WTC11 (cell line): ENCODE data around the gene CNOT1. TPM values are rescaled to one million over a fixed set of nuclear protein-coding genes. Genes with fewer than 3 reads are reported as not detected.

Experiments used
- ATAC-seq: fragments of 200-7000 bp; cut with Tn5 transposase; 2 replicates; pipeline ENCODE4 v1.10.0; 2021; ENCODE audit warnings: mild to moderate bottlenecking, moderate library complexity
- CTCF ChIA-PET: fragments of 300-600 bp; sonication (Branson Sonifier 250); formaldehyde crosslinking; loops from one replicate; lab custom pipeline; 2021; ENCODE audit warnings: antibody characterized with exemption; lab: Charles Lee
- POLR2A ChIA-PET: fragments of 350-600 bp; sonication (Branson Sonifier 250); formaldehyde crosslinking; loops from one replicate; lab custom pipeline; 2021; ENCODE audit warnings: antibody characterized with exemption; lab: Charles Lee
- DNase-seq: peaks from one replicate; pipeline ENCODE4 v3.0.0; 2021; ENCODE audit warnings: low spot score
- H3K27ac Mint-ChIP-seq: 2 replicates; pipeline ENCODE4 v1.8.0; 2021; ENCODE audit warnings: mixed read lengths
- H3K27me3 Mint-ChIP-seq: 2 replicates; pipeline ENCODE4 v1.8.0; 2021; ENCODE audit warnings: low read depth, mild to moderate bottlenecking, moderate library complexity, mixed read lengths
- H3K36me3 Mint-ChIP-seq: 2 replicates; pipeline ENCODE4 v1.8.0; 2021; ENCODE audit warnings: mixed read lengths
- H3K4me1 Mint-ChIP-seq: 2 replicates; pipeline ENCODE4 v1.8.0; 2022; ENCODE audit warnings: mixed read lengths
- H3K4me3 Mint-ChIP-seq: 2 replicates; pipeline ENCODE4 v1.8.0; 2021; ENCODE audit warnings: mild to moderate bottlenecking, moderate library complexity, mixed read lengths
- H3K9me3 Mint-ChIP-seq: 2 replicates; pipeline ENCODE4 v1.8.0; 2021; ENCODE audit warnings: mixed read lengths
- FOXK1 ChIP-seq: sonication (generic); formaldehyde crosslinking; IDR thresholded peaks from 2 replicates; pipeline ENCODE4 v1.8.0; 2022; ENCODE audit warnings: mild to moderate bottlenecking, moderate library complexity, missing genetic modification reagents
- FOXP1 ChIP-seq: sonication (generic); formaldehyde crosslinking; IDR thresholded peaks from 2 replicates; pipeline ENCODE4 v1.8.0; 2022; ENCODE audit warnings: missing genetic modification reagents, mild to moderate bottlenecking, moderate library complexity, borderline replicate concordance
- GTF2I ChIP-seq: fragments of 250-450 bp; sonication (Bioruptor Pico); conservative IDR thresholded peaks from 2 replicates; pipeline ENCODE4 v1.4.0; 2021; ENCODE audit warnings: mild to moderate bottlenecking
- IRF2 ChIP-seq: sonication (generic); formaldehyde crosslinking; IDR thresholded peaks from 2 replicates; pipeline ENCODE4 v1.8.0; 2022; ENCODE audit warnings: low read depth, missing genetic modification reagents, borderline replicate concordance
- JAZF1 ChIP-seq: fragments of 250-450 bp; sonication (Bioruptor Pico); IDR thresholded peaks from 2 replicates; pipeline ENCODE4 v1.9.0; 2021; ENCODE audit warnings: moderate library complexity, mild to moderate bottlenecking, inconsistent platforms
- NFATC4 ChIP-seq: fragments of 250-450 bp; sonication (Bioruptor Pico); IDR thresholded peaks from 2 replicates; pipeline ENCODE4 v1.9.0; 2021; ENCODE audit warnings: mild to moderate bottlenecking
- OVOL2 ChIP-seq: fragments of 250-450 bp; sonication (Bioruptor Pico); IDR thresholded peaks from 2 replicates; pipeline ENCODE4 v1.9.0; 2021; ENCODE audit warnings: mild to moderate bottlenecking, borderline replicate concordance
- RELA ChIP-seq: sonication (generic); formaldehyde crosslinking; IDR thresholded peaks from 2 replicates; pipeline ENCODE4 v1.8.1; 2022; ENCODE audit warnings: missing genetic modification reagents, mild to moderate bottlenecking, borderline replicate concordance
- TCF7 ChIP-seq: sonication (generic); formaldehyde crosslinking; IDR thresholded peaks from 2 replicates; pipeline ENCODE4 v1.8.0; 2022; ENCODE audit warnings: mild to moderate bottlenecking, low read depth, missing genetic modification reagents, moderate library complexity
- total RNA-seq: library from RNA; stranded (reverse); gene quantifications from 3 replicates; pipeline ENCODE4 v1.2.3, GENCODE V29; 2021
- TF ChIP-seq, protein P1 (sequence below): sonication (generic); formaldehyde crosslinking; IDR thresholded peaks from 2 replicates; pipeline ENCODE4 v1.8.1; 2022; ENCODE audit warnings: low read depth, mild to moderate bottlenecking, moderate library complexity, missing genetic modification reagents, borderline replicate concordance
- TF ChIP-seq, protein P2 (sequence below): sonication (generic); formaldehyde crosslinking; IDR thresholded peaks from 2 replicates; pipeline ENCODE4 v1.8.1; 2022; ENCODE audit warnings: missing genetic modification reagents, borderline replicate concordance
- TF ChIP-seq, protein P3 (sequence below): sonication (generic); formaldehyde crosslinking; IDR thresholded peaks from 2 replicates; pipeline ENCODE4 v1.8.1; 2022; ENCODE audit warnings: mild to moderate bottlenecking, missing genetic modification reagents, moderate library complexity, borderline replicate concordance
- TF ChIP-seq, protein P4 (sequence below): fragments of 250-450 bp; sonication (Bioruptor Pico); conservative IDR thresholded peaks from 2 replicates; pipeline ENCODE4 v1.9.0; 2021; ENCODE audit warnings: mild to moderate bottlenecking
- TF ChIP-seq, protein P5 (sequence below): sonication (generic); formaldehyde crosslinking; IDR thresholded peaks from 2 replicates; pipeline ENCODE4 v1.8.1; 2023; ENCODE audit warnings: mild to moderate bottlenecking, missing genetic modification reagents
- TF ChIP-seq, protein P6 (sequence below): sonication (generic); formaldehyde crosslinking; conservative IDR thresholded peaks from 2 replicates; pipeline ENCODE4 v1.8.1; 2023; ENCODE audit warnings: mild to moderate bottlenecking, low read depth, missing genetic modification reagents, moderate library complexity
- TF ChIP-seq, protein P7 (sequence below): fragments of 250-450 bp; sonication (Bioruptor Pico); IDR thresholded peaks from 2 replicates; pipeline ENCODE4 v1.9.0; 2021; ENCODE audit warnings: mild to moderate bottlenecking
- TF ChIP-seq, protein P8 (sequence below): sonication (generic); formaldehyde crosslinking; IDR thresholded peaks from 2 replicates; pipeline ENCODE4 v1.8.1; 2023; ENCODE audit warnings: mild to moderate bottlenecking, missing genetic modification reagents
- TF ChIP-seq, protein P9 (sequence below): sonication (generic); formaldehyde crosslinking; IDR thresholded peaks from 2 replicates; pipeline ENCODE4 v1.8.1; 2022; ENCODE audit warnings: low read depth, missing genetic modification reagents, borderline replicate concordance

Gene CNOT1
- total RNA-seq, 1 experiment from 2014 or later: 314 TPM

DNA sequence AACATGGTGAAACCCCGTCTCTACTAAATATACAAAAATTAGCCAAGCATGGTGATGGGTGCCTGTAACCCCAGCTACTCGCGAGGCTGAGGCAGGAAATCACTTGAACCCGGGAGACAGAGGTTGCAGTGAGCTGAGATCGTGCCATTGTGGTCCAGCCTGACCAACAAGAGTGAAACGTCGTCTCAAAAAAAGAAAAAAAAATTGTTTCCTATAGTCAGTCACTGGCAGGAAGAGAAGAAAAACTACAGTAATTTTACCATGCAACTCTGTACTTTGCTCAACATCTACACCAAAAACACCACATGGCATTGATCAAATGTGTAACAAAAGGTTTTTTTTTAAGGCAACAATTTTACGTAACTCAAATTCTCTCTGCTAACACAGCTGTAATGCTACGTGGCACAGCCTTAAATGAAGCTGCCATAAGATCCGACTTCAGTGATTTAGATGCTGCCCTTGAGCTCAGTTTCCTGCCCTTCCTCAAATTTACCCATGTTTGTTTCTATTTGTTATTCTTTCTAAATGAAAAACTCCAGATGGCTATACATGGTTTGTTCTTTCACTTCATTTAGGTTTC lies 40.2 kb downstream of the CNOT1 start:
- POLR2A ChIA-PET: no interaction called here

DNA sequence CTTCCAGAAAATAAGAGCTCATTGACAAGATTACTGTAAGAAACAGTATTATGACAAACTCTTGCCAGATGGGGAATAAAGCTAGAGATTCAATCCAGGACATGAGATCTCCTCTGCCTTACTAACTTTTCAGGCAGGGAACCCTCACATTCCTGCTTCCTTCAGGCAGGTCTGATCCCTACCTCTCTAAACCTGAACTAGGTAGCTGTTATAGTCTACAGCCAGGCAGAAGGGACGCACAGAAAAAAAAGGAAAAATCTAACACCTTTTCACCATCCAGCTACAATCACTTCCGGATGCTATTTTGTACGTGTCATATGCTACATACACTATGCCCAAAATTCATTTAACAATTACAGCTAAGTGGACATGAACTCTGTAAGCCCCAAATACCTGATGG lies 41.2 kb downstream of the CNOT1 start:
- CTCF ChIA-PET: interaction anchor here (1.1 kb wide), 1 partner anchor 73 kb away, joined by 3 read pairs; no protein-coding TSS in a partner anchor
- DNase-seq (no peak), ATAC-seq (no peak)
- peaks cover 9% of the 10 kb centered on the region for H3K9me3 Mint-ChIP-seq
- POLR2A ChIA-PET: no interaction called here
- H3K4me3 Mint-ChIP-seq: no peak overlapping the region
- H3K36me3 Mint-ChIP-seq: peaks cover 72% of the 10 kb centered on the region
- H3K27ac Mint-ChIP-seq: no peak overlapping the region
- no peaks in the 10 kb centered on the region for H3K27me3 Mint-ChIP-seq
- H3K4me1 Mint-ChIP-seq: no peaks in the 10 kb centered on the region
- TF ChIP-seq, protein P1, sequence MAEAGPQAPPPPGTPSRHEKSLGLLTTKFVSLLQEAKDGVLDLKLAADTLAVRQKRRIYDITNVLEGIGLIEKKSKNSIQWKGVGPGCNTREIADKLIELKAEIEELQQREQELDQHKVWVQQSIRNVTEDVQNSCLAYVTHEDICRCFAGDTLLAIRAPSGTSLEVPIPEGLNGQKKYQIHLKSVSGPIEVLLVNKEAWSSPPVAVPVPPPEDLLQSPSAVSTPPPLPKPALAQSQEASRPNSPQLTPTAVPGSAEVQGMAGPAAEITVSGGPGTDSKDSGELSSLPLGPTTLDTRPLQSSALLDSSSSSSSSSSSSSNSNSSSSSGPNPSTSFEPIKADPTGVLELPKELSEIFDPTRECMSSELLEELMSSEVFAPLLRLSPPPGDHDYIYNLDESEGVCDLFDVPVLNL: no peak
- TF ChIP-seq, protein P2, sequence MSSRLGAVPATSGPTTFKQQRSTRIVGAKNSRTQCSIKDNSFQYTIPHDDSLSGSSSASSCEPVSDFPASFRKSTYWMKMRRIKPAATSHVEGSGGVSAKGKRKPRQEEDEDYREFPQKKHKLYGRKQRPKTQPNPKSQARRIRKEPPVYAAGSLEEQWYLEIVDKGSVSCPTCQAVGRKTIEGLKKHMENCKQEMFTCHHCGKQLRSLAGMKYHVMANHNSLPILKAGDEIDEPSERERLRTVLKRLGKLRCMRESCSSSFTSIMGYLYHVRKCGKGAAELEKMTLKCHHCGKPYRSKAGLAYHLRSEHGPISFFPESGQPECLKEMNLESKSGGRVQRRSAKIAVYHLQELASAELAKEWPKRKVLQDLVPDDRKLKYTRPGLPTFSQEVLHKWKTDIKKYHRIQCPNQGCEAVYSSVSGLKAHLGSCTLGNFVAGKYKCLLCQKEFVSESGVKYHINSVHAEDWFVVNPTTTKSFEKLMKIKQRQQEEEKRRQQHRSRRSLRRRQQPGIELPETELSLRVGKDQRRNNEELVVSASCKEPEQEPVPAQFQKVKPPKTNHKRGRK (CRISPR knock-in tag): no peak
- TF ChIP-seq RELA (CRISPR knock-in tag) (no peak), FOXK1 (CRISPR knock-in tag) (no peak), GTF2I (no peak), IRF2 (CRISPR knock-in tag) (no peak), OVOL2 (CRISPR knock-in tag) (no peak), NFATC4 (CRISPR knock-in tag) (no peak)
- TF ChIP-seq, protein P3, sequence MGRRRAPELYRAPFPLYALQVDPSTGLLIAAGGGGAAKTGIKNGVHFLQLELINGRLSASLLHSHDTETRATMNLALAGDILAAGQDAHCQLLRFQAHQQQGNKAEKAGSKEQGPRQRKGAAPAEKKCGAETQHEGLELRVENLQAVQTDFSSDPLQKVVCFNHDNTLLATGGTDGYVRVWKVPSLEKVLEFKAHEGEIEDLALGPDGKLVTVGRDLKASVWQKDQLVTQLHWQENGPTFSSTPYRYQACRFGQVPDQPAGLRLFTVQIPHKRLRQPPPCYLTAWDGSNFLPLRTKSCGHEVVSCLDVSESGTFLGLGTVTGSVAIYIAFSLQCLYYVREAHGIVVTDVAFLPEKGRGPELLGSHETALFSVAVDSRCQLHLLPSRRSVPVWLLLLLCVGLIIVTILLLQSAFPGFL (CRISPR knock-in tag): no peak
- TF ChIP-seq, protein P4, sequence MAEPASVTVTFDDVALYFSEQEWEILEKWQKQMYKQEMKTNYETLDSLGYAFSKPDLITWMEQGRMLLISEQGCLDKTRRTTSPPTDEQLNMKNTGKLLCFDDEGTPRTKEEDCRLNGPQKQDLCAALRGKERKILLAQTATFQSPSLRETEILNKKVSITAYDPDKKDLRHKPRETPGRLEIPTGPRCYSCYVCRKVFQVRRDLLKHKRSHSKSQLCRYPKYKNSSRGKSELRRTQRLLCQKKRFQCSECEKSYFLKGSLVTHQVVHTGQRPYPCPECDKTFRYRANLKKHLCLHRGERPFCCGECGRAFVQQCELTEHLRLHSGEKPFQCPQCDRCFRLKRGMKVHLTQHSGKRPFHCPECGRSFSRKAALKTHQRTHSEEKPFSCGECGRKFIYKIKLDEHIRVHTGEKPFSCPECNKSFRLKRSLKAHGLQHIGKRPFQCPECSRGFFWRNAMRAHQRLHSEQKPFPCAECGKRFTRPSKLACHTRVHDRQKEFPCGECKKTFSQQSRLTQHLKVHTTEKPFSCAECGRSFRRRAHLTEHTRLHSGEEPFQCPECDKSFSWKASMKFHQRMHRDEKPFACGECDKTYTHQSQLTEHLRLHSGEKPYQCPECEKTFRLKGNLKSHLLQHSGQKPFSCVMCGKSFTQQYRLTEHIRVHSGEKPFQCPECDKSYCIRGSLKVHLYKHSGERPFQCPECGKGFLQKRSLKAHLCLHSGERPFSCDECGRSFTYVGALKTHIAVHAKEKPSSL (CRISPR knock-in tag): no peak
- TF ChIP-seq, protein P5, sequence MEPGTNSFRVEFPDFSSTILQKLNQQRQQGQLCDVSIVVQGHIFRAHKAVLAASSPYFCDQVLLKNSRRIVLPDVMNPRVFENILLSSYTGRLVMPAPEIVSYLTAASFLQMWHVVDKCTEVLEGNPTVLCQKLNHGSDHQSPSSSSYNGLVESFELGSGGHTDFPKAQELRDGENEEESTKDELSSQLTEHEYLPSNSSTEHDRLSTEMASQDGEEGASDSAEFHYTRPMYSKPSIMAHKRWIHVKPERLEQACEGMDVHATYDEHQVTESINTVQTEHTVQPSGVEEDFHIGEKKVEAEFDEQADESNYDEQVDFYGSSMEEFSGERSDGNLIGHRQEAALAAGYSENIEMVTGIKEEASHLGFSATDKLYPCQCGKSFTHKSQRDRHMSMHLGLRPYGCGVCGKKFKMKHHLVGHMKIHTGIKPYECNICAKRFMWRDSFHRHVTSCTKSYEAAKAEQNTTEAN (CRISPR knock-in tag): no peak

More for the DNA sequence above, 40.2 kb downstream of the CNOT1 start:
- peak overlapping the region; percentile 10; the same call in 1 of the 2 replicates for H3K27ac Mint-ChIP-seq
- H3K9me3 Mint-ChIP-seq: peaks cover 9% of the 10 kb centered on the region
- CTCF ChIA-PET: interaction anchor here (0.6 to 1.1 kb wide), 3 partner anchors 9 to 167 kb away, joined by 3 read pairs; no protein-coding TSS in a partner anchor
- H3K27me3 Mint-ChIP-seq: no peaks in the 10 kb centered on the region
- no peaks in the 10 kb centered on the region for H3K4me1 Mint-ChIP-seq
- no peak for ATAC-seq
- TF ChIP-seq, protein P6, sequence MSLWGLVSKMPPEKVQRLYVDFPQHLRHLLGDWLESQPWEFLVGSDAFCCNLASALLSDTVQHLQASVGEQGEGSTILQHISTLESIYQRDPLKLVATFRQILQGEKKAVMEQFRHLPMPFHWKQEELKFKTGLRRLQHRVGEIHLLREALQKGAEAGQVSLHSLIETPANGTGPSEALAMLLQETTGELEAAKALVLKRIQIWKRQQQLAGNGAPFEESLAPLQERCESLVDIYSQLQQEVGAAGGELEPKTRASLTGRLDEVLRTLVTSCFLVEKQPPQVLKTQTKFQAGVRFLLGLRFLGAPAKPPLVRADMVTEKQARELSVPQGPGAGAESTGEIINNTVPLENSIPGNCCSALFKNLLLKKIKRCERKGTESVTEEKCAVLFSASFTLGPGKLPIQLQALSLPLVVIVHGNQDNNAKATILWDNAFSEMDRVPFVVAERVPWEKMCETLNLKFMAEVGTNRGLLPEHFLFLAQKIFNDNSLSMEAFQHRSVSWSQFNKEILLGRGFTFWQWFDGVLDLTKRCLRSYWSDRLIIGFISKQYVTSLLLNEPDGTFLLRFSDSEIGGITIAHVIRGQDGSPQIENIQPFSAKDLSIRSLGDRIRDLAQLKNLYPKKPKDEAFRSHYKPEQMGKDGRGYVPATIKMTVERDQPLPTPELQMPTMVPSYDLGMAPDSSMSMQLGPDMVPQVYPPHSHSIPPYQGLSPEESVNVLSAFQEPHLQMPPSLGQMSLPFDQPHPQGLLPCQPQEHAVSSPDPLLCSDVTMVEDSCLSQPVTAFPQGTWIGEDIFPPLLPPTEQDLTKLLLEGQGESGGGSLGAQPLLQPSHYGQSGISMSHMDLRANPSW (CRISPR knock-in tag): no peak
- TF ChIP-seq, protein P7, sequence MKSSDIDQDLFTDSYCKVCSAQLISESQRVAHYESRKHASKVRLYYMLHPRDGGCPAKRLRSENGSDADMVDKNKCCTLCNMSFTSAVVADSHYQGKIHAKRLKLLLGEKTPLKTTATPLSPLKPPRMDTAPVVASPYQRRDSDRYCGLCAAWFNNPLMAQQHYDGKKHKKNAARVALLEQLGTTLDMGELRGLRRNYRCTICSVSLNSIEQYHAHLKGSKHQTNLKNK (CRISPR knock-in tag): no peak
- TF ChIP-seq JAZF1 (CRISPR knock-in tag) (no peak), FOXP1 (CRISPR knock-in tag) (no peak), TCF7 (CRISPR knock-in tag) (no peak)
- TF ChIP-seq, protein P8, sequence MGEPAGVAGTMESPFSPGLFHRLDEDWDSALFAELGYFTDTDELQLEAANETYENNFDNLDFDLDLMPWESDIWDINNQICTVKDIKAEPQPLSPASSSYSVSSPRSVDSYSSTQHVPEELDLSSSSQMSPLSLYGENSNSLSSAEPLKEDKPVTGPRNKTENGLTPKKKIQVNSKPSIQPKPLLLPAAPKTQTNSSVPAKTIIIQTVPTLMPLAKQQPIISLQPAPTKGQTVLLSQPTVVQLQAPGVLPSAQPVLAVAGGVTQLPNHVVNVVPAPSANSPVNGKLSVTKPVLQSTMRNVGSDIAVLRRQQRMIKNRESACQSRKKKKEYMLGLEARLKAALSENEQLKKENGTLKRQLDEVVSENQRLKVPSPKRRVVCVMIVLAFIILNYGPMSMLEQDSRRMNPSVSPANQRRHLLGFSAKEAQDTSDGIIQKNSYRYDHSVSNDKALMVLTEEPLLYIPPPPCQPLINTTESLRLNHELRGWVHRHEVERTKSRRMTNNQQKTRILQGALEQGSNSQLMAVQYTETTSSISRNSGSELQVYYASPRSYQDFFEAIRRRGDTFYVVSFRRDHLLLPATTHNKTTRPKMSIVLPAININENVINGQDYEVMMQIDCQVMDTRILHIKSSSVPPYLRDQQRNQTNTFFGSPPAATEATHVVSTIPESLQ (CRISPR knock-in tag): no peak
- TF ChIP-seq, protein P9, sequence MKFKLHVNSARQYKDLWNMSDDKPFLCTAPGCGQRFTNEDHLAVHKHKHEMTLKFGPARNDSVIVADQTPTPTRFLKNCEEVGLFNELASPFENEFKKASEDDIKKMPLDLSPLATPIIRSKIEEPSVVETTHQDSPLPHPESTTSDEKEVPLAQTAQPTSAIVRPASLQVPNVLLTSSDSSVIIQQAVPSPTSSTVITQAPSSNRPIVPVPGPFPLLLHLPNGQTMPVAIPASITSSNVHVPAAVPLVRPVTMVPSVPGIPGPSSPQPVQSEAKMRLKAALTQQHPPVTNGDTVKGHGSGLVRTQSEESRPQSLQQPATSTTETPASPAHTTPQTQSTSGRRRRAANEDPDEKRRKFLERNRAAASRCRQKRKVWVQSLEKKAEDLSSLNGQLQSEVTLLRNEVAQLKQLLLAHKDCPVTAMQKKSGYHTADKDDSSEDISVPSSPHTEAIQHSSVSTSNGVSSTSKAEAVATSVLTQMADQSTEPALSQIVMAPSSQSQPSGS (CRISPR knock-in tag): no peak
- no peak overlapping the region for H3K4me3 Mint-ChIP-seq
- DNase-seq: no peak
- peaks cover 74% of the 10 kb centered on the region for H3K36me3 Mint-ChIP-seq
